Smooth muscle cell (in vitro differentiated cells): ENCODE data around the gene GHDC. TPM values are rescaled to one million over a fixed set of nuclear protein-coding genes. Genes with fewer than 3 reads are reported as not detected.

Experiments used
- DNase-seq: peaks from one replicate; lab custom pipeline; 2025; ENCODE audit not compliant: unreplicated experiment; lab: John Stamatoyannopoulos, UW
- H2AFZ ChIP-seq: fragments of 200-600 bp; sonication (generic); 2 replicates; pipeline ENCODE4 v1.6.0; 2016; ENCODE audit warnings: antibody characterized with exemption, low read depth, mild to moderate bottlenecking
- H3F3A ChIP-seq: fragments of 200-600 bp; sonication (generic); 2 replicates; pipeline ENCODE4 v1.6.0; 2017; ENCODE audit warnings: antibody characterized with exemption, low read depth
- H3K27ac ChIP-seq: fragments of 200-600 bp; sonication (generic); 2 replicates; pipeline ENCODE4 v1.5.1; 2016; ENCODE audit warnings: low read depth, mild to moderate bottlenecking
- H3K27me3 ChIP-seq: fragments of 200-600 bp; sonication (generic); 2 replicates; pipeline ENCODE4 v1.6.1; 2016; ENCODE audit warnings: low read depth, mild to moderate bottlenecking
- H3K36me3 ChIP-seq: fragments of 200-600 bp; sonication (generic); 2 replicates; pipeline ENCODE4 v1.5.1; 2016; ENCODE audit warnings: low read depth
- H3K4me1 ChIP-seq: fragments of 200-600 bp; sonication (generic); 2 replicates; pipeline ENCODE4 v1.5.1; 2016; ENCODE audit warnings: low read depth
- H3K4me2 ChIP-seq: fragments of 200-600 bp; sonication (generic); 2 replicates; pipeline ENCODE4 v1.6.0; 2016; ENCODE audit warnings: mild to moderate bottlenecking
- H3K4me3 ChIP-seq: fragments of 200-600 bp; sonication (generic); 2 replicates; pipeline ENCODE4 v1.5.1; 2016; ENCODE audit warnings: mild to moderate bottlenecking
- H3K79me2 ChIP-seq: fragments of 200-600 bp; sonication (generic); 2 replicates; pipeline ENCODE4 v1.6.0; 2016; ENCODE audit warnings: low read depth, mild to moderate bottlenecking
- H3K9ac ChIP-seq: fragments of 200-600 bp; sonication (generic); 2 replicates; pipeline ENCODE4 v1.6.0; 2016; ENCODE audit warnings: low read depth
- H3K9me3 ChIP-seq: fragments of 200-600 bp; sonication (generic); replicated peaks from 2 replicates; pipeline ENCODE4 v1.5.1; 2016; ENCODE audit warnings: low read depth
- H4K20me1 ChIP-seq: fragments of 200-600 bp; sonication (generic); 2 replicates; pipeline ENCODE4 v1.6.0; 2016; ENCODE audit warnings: low read depth
- CTCF ChIP-seq: fragments of 200-600 bp; sonication (generic); IDR thresholded peaks from 2 replicates; pipeline ENCODE4 v1.5.1; 2017; ENCODE audit warnings: borderline replicate concordance, mild to moderate bottlenecking, antibody characterized with exemption; ENCODE audit not compliant: insufficient read depth, poor library complexity, severe bottlenecking
- WGBS: methylation state at CpG from one replicate; pipeline ENCODE4 v1.1.7; 2016; ENCODE audit warnings: low lambda C conversion rate; 5-methylcytosine and 5-hydroxymethylcytosine counted together
- polyA plus RNA-seq: library from polyadenylated mRNA; unstranded; fragments of >200 nt; fragmentation: Nextera tagmentation; extraction: Ambion mirVana; gene quantifications from 2 replicates; pipeline ENCODE4 v1.2.1, GENCODE V29; 2016
- total RNA-seq: library from RNA; depleted of rRNA; stranded (reverse); fragments of >200 nt; gene quantifications from 2 replicates; pipeline ENCODE4 v1.2.3, GENCODE V29; 2014

GHDC gene
- total and polyA plus RNA-seq, 2 experiments from 2014 or later, result 4.8 to 11.5 TPM

GRCh38 chr17:42199416-42200011 is 5.2 kb upstream of the GHDC start:
- no peaks in the 10 kb centered on the region for H3K9me3 ChIP-seq
- H3K79me2 ChIP-seq, result no peaks in the 10 kb centered on the region
- H3K27ac ChIP-seq, result no peak overlapping the region
- no peak overlapping the region for H3K9ac ChIP-seq
- no peaks in the 10 kb centered on the region for H3K36me3 ChIP-seq
- H3K27me3 ChIP-seq, result no peaks in the 10 kb centered on the region
- TF ChIP-seq CTCF, result no peak
- no peak for DNase-seq
- H3K4me1 ChIP-seq, result no peaks in the 10 kb centered on the region
- H2AFZ ChIP-seq, result no peak overlapping the region
- WGBS, result 92% methylated on average over 12 of the region's 12 CpGs
- H4K20me1 ChIP-seq, result no peaks in the 10 kb centered on the region
- no peak overlapping the region for H3K4me3 ChIP-seq
- H3F3A ChIP-seq, result no peaks in the 10 kb centered on the region
- no peak overlapping the region for H3K4me2 ChIP-seq

GRCh38 chr17:42198897-42199296 is 4.6 kb upstream of the GHDC start:
- Histone ChIP-seq H3K36me3 (no peaks in the 10 kb centered on the region), H2AFZ (no peak overlapping the region), H4K20me1 (no peaks in the 10 kb centered on the region), H3K27me3 (no peaks in the 10 kb centered on the region), H3K4me2 (no peak overlapping the region), H3K9me3 (no peaks in the 10 kb centered on the region), H3K79me2 (no peaks in the 10 kb centered on the region), H3K9ac (no peak overlapping the region), H3K4me3 (no peak overlapping the region), H3K4me1 (no peaks in the 10 kb centered on the region), H3K27ac (no peak overlapping the region), H3F3A (no peaks in the 10 kb centered on the region)
- WGBS, result 88% methylated on average over 4 of the region's 4 CpGs
- TF ChIP-seq CTCF, result no peak
- no peak for DNase-seq

- Histone ChIP-seq H3K4me3 (no peak overlapping the region), H3F3A (no peaks in the 10 kb centered on the region), H3K4me2 (no peak overlapping the region), H3K27me3 (no peaks in the 10 kb centered on the region), H3K27ac (no peak overlapping the region), H3K9ac (no peak overlapping the region), H2AFZ (no peak overlapping the region), H3K79me2 (no peaks in the 10 kb centered on the region), H4K20me1 (no peaks in the 10 kb centered on the region), H3K9me3 (no peaks in the 10 kb centered on the region), H3K36me3 (no peaks in the 10 kb centered on the region), H3K4me1 (no peaks in the 10 kb centered on the region)
- 96% methylated on average over 8 of the region's 8 CpGs for WGBS
- DNase-seq, result no peak
- no peak for TF ChIP-seq CTCF
Measured at GRCh38 chr17:42197564-42198156, 3.4 kb upstream of the GHDC start.
